ENCODE results near the gene CAMKMT. TPM values are rescaled to one million over a fixed set of nuclear protein-coding genes. Genes with fewer than 3 reads are reported as not detected.

Gene CAMKMT
- total RNA-seq, 1 donor from 2014 or later: 11.2 TPM

GRCh38 chr2:44671916-44672315 is 310.2 kb downstream of the CAMKMT start:
- H3K36me3 Mint-ChIP-seq (ENCODE audit: low read depth): no peaks in the 10 kb centered on the region
- no peak for DNase-seq (ENCODE audit: low spot score)
- H3K27ac Mint-ChIP-seq: no peak overlapping the region
- H3K27me3 Mint-ChIP-seq (ENCODE audit: low read depth): peaks cover 4% of the 10 kb centered on the region
- intact Hi-C loops (cut with micrococcal nuclease): no loop called here
- no peaks in the 10 kb centered on the region for H3K9me3 Mint-ChIP-seq
- H3K4me1 Mint-ChIP-seq (ENCODE audit: low read depth): peaks cover 6% of the 10 kb centered on the region
- H3K4me3 Mint-ChIP-seq (ENCODE audit: low read depth): no peak overlapping the region

GRCh38 chr2:44672431-44672830 is 310.7 kb downstream of the CAMKMT start:
- Mint-ChIP-seq H3K27ac (no peak overlapping the region), H3K4me1 (ENCODE audit: low read depth) (peaks cover 6% of the 10 kb centered on the region), H3K4me3 (ENCODE audit: low read depth) (no peak overlapping the region), H3K9me3 (no peaks in the 10 kb centered on the region), H3K36me3 (ENCODE audit: low read depth) (no peaks in the 10 kb centered on the region), H3K27me3 (ENCODE audit: low read depth) (peaks cover under 1% of the 10 kb centered on the region)
- intact Hi-C loops (cut with micrococcal nuclease): no loop called here
- no peak for DNase-seq (ENCODE audit: low spot score)

GRCh38 chr2:44674473-44675284 is 312.9 kb downstream of the CAMKMT start:
- Mint-ChIP-seq H3K9me3 (no peaks in the 10 kb centered on the region), H3K36me3 (ENCODE audit: low read depth) (no peaks in the 10 kb centered on the region), H3K27me3 (ENCODE audit: low read depth) (peaks cover 4% of the 10 kb centered on the region), H3K4me1 (ENCODE audit: low read depth) (peaks cover 6% of the 10 kb centered on the region), H3K4me3 (ENCODE audit: low read depth) (no peak overlapping the region), H3K27ac (no peak overlapping the region)
- no peak for DNase-seq (ENCODE audit: low spot score)
- intact Hi-C loops (cut with micrococcal nuclease): no loop called here

GRCh38 chr2:44676379-44676778 is 314.6 kb downstream of the CAMKMT start:
- H3K27ac Mint-ChIP-seq: no peak overlapping the region
- intact Hi-C loops (cut with micrococcal nuclease): no loop called here
- H3K4me1 Mint-ChIP-seq (ENCODE audit: low read depth): peaks cover 6% of the 10 kb centered on the region
- DNase-seq (ENCODE audit: low spot score): no peak
- H3K36me3 Mint-ChIP-seq (ENCODE audit: low read depth): no peaks in the 10 kb centered on the region
- H3K9me3 Mint-ChIP-seq: no peaks in the 10 kb centered on the region
- H3K4me3 Mint-ChIP-seq (ENCODE audit: low read depth): no peak overlapping the region
- peaks cover 4% of the 10 kb centered on the region for H3K27me3 Mint-ChIP-seq (ENCODE audit: low read depth)

GRCh38 chr2:44679584-44679983 is 317.8 kb downstream of the CAMKMT start:
- Mint-ChIP-seq H3K9me3 (no peaks in the 10 kb centered on the region), H3K27ac (no peak overlapping the region), H3K4me1 (ENCODE audit: low read depth) (no peaks in the 10 kb centered on the region), H3K4me3 (ENCODE audit: low read depth) (no peak overlapping the region), H3K27me3 (ENCODE audit: low read depth) (peaks cover 4% of the 10 kb centered on the region), H3K36me3 (ENCODE audit: low read depth) (no peaks in the 10 kb centered on the region)
- DNase-seq (ENCODE audit: low spot score): no peak
- intact Hi-C loops (cut with micrococcal nuclease): no loop called here

GRCh38 chr2:44679990-44680389 is 318.2 kb downstream of the CAMKMT start:
- H3K27ac Mint-ChIP-seq: no peak overlapping the region
- peaks cover 4% of the 10 kb centered on the region for H3K27me3 Mint-ChIP-seq (ENCODE audit: low read depth)
- DNase-seq (ENCODE audit: low spot score): no peak
- no peaks in the 10 kb centered on the region for H3K4me1 Mint-ChIP-seq (ENCODE audit: low read depth)
- intact Hi-C loops (cut with micrococcal nuclease): no loop called here
- H3K9me3 Mint-ChIP-seq: no peaks in the 10 kb centered on the region
- H3K36me3 Mint-ChIP-seq (ENCODE audit: low read depth): no peaks in the 10 kb centered on the region
- H3K4me3 Mint-ChIP-seq (ENCODE audit: low read depth): no peak overlapping the region

GRCh38 chr2:44680424-44680971 is 318.8 kb downstream of the CAMKMT start:
- Mint-ChIP-seq H3K27ac (no peak overlapping the region), H3K9me3 (no peaks in the 10 kb centered on the region), H3K27me3 (ENCODE audit: low read depth) (peaks cover 4% of the 10 kb centered on the region), H3K4me1 (ENCODE audit: low read depth) (no peaks in the 10 kb centered on the region), H3K4me3 (ENCODE audit: low read depth) (no peak overlapping the region), H3K36me3 (ENCODE audit: low read depth) (no peaks in the 10 kb centered on the region)
- intact Hi-C loops (cut with micrococcal nuclease): no loop called here
- no peak for DNase-seq (ENCODE audit: low spot score)

GRCh38 chr2:44680983-44681531 is 319.3 kb downstream of the CAMKMT start:
- Mint-ChIP-seq H3K27ac (no peak overlapping the region), H3K36me3 (ENCODE audit: low read depth) (no peaks in the 10 kb centered on the region), H3K9me3 (no peaks in the 10 kb centered on the region), H3K4me1 (ENCODE audit: low read depth) (no peaks in the 10 kb centered on the region), H3K4me3 (ENCODE audit: low read depth) (no peak overlapping the region), H3K27me3 (ENCODE audit: low read depth) (peaks cover 4% of the 10 kb centered on the region)
- intact Hi-C loops (cut with micrococcal nuclease): no loop called here
- no peak for DNase-seq (ENCODE audit: low spot score)

- DNase-seq (ENCODE audit: low spot score): no peak
- Mint-ChIP-seq H3K9me3 (no peaks in the 10 kb centered on the region), H3K4me3 (ENCODE audit: low read depth) (no peak overlapping the region), H3K36me3 (ENCODE audit: low read depth) (no peaks in the 10 kb centered on the region), H3K27ac (no peak overlapping the region), H3K27me3 (ENCODE audit: low read depth) (peaks cover 4% of the 10 kb centered on the region), H3K4me1 (ENCODE audit: low read depth) (no peaks in the 10 kb centered on the region)
- intact Hi-C loops (cut with micrococcal nuclease): no loop called here
Observed at GRCh38 chr2:44682459-44682858, 320.7 kb downstream of the CAMKMT start.

GRCh38 chr2:44684559-44684958 is 322.8 kb downstream of the CAMKMT start:
- no peak overlapping the region for H3K27ac Mint-ChIP-seq
- no peak for DNase-seq (ENCODE audit: low spot score)
- intact Hi-C loops (cut with micrococcal nuclease): no loop called here
- peaks cover 2% of the 10 kb centered on the region for H3K4me1 Mint-ChIP-seq (ENCODE audit: low read depth)
- H3K4me3 Mint-ChIP-seq (ENCODE audit: low read depth): no peak overlapping the region
- no peaks in the 10 kb centered on the region for H3K36me3 Mint-ChIP-seq (ENCODE audit: low read depth)
- H3K27me3 Mint-ChIP-seq (ENCODE audit: low read depth): no peaks in the 10 kb centered on the region
- H3K9me3 Mint-ChIP-seq: no peaks in the 10 kb centered on the region

GRCh38 chr2:44686561-44686960 is 324.8 kb downstream of the CAMKMT start:
- no peak for DNase-seq (ENCODE audit: low spot score)
- H3K9me3 Mint-ChIP-seq: no peaks in the 10 kb centered on the region
- peaks cover 2% of the 10 kb centered on the region for H3K4me1 Mint-ChIP-seq (ENCODE audit: low read depth)
- H3K36me3 Mint-ChIP-seq (ENCODE audit: low read depth): no peaks in the 10 kb centered on the region
- no peak overlapping the region for H3K27ac Mint-ChIP-seq
- intact Hi-C loops (cut with micrococcal nuclease): no loop called here
- no peak overlapping the region for H3K4me3 Mint-ChIP-seq (ENCODE audit: low read depth)
- H3K27me3 Mint-ChIP-seq (ENCODE audit: low read depth): no peaks in the 10 kb centered on the region

- no peak for DNase-seq (ENCODE audit: low spot score)
- peaks cover 2% of the 10 kb centered on the region for H3K4me1 Mint-ChIP-seq (ENCODE audit: low read depth)
- no peak overlapping the region for H3K27ac Mint-ChIP-seq
- H3K9me3 Mint-ChIP-seq: no peaks in the 10 kb centered on the region
- no peaks in the 10 kb centered on the region for H3K36me3 Mint-ChIP-seq (ENCODE audit: low read depth)
- H3K4me3 Mint-ChIP-seq (ENCODE audit: low read depth): no peak overlapping the region
- no peaks in the 10 kb centered on the region for H3K27me3 Mint-ChIP-seq (ENCODE audit: low read depth)
- intact Hi-C loops (cut with micrococcal nuclease): no loop called here
Observed at GRCh38 chr2:44687686-44688455, 326.1 kb downstream of the CAMKMT start.
